DND-41 (cell line): ENCODE results near the gene BAG5.

Source experiments
- ATAC-seq: fragments of 200-7000 bp; cut with Tn5 transposase; 3 replicates; pipeline ENCODE4 v1.9.1; 2021; ENCODE audit warnings: low read depth; ENCODE audit not compliant: insufficient read depth
- DNase-seq: peaks from one replicate; pipeline ENCODE4 v3.0.0-alpha.2; 2020
- H2AFZ ChIP-seq: 2 replicates; pipeline ENCODE4 v1.6.0; 2012; ENCODE audit warnings: low read depth, low read length
- H3K27ac ChIP-seq: 2 replicates; pipeline ENCODE4 v1.5.1; 2012; ENCODE audit warnings: low read length, inconsistent platforms
- H3K27me3 ChIP-seq: fragments of 200-600 bp; sonication (generic); 2 replicates; pipeline ENCODE4 v1.6.0; 2012; ENCODE audit warnings: low read length, mild to moderate bottlenecking, inconsistent platforms; ENCODE audit not compliant: insufficient read depth, poor library complexity
- H3K36me3 ChIP-seq: 2 replicates; pipeline ENCODE4 v1.5.1; 2012; ENCODE audit warnings: low read length, inconsistent platforms; ENCODE audit not compliant: insufficient read depth
- H3K4me1 ChIP-seq: 2 replicates; pipeline ENCODE4 v1.5.1; 2012; ENCODE audit warnings: mild to moderate bottlenecking, low read length; ENCODE audit not compliant: insufficient read depth
- H3K4me2 ChIP-seq: 2 replicates; pipeline ENCODE4 v1.6.0; 2012; ENCODE audit warnings: mild to moderate bottlenecking, moderate library complexity, low read length, inconsistent platforms; ENCODE audit not compliant: insufficient read depth
- H3K4me3 ChIP-seq, 2 experiments: fragments of 200-600 bp in 1 of 2; shearing (Covaris generic) in 1 of 2; 2 replicates each; pipeline ENCODE4 v1.5.1; 2012 to 2016; ENCODE audit warnings: inconsistent platforms in 2 of 2, low read length in 2 of 2, mild to moderate bottlenecking in 2 of 2, low read depth in 1 of 2, moderate library complexity in 1 of 2
- H3K79me2 ChIP-seq: 2 replicates; pipeline ENCODE4 v1.6.0; 2012; ENCODE audit warnings: low read length, inconsistent platforms; ENCODE audit not compliant: insufficient read depth
- H3K9ac ChIP-seq: 2 replicates; pipeline ENCODE4 v1.6.0; 2012; ENCODE audit warnings: low read depth, mild to moderate bottlenecking, inconsistent platforms, low read length, moderate library complexity
- H3K9me3 ChIP-seq: 2 replicates; pipeline ENCODE4 v1.5.1; 2012; ENCODE audit warnings: low read length, moderate library complexity, mild to moderate bottlenecking, inconsistent platforms; ENCODE audit not compliant: insufficient read depth, severe bottlenecking
- H4K20me1 ChIP-seq: 2 replicates; pipeline ENCODE4 v1.6.0; 2012; ENCODE audit warnings: low read length; ENCODE audit not compliant: insufficient read depth
- CTCF ChIP-seq: IDR thresholded peaks from 2 replicates; pipeline ENCODE4 v1.5.1; 2012; ENCODE audit warnings: borderline replicate concordance, low read length, moderate library complexity, mild to moderate bottlenecking; ENCODE audit not compliant: poor library complexity, severe bottlenecking; ENCODE audit errors: extremely low read depth
- EZH2 ChIP-seq: IDR thresholded peaks from 3 replicates; pipeline ENCODE4 v1.6.1; 2012; ENCODE audit warnings: borderline replicate concordance, low read depth, mild to moderate bottlenecking, moderate library complexity, low read length, inconsistent platforms; ENCODE audit not compliant: severe bottlenecking

BAG5 gene

GRCh38 chr14:103558071-103558882 lies 4.2 kb downstream of the BAG5 start:
- Histone ChIP-seq H3K79me2 (peaks cover 72% of the 10 kb centered on the region), H3K4me2 (no peak overlapping the region), H3K4me1 (peaks cover 27% of the 10 kb centered on the region), H3K27me3 (no peaks in the 10 kb centered on the region), H3K27ac (no peak overlapping the region), H3K9me3 (no peaks in the 10 kb centered on the region), H3K36me3 (peaks cover 35% of the 10 kb centered on the region), H2AFZ (no peak overlapping the region), H3K4me3 (no peak overlapping the region), H4K20me1 (peaks cover 59% of the 10 kb centered on the region), H3K9ac (no peak overlapping the region)
- no peak for ATAC-seq
- DNase-seq = no peak
- TF ChIP-seq CTCF (no peak), EZH2 (no peak)

GRCh38 chr14:103556946-103557758 lies 5.3 kb downstream of the BAG5 start:
- Histone ChIP-seq H3K9ac (no peak overlapping the region), H3K27ac (no peak overlapping the region), H3K4me2 (no peak overlapping the region), H2AFZ (no peak overlapping the region), H3K27me3 (no peaks in the 10 kb centered on the region), H3K4me1 (peaks cover 27% of the 10 kb centered on the region), H3K36me3 (peaks cover 35% of the 10 kb centered on the region), H3K9me3 (no peaks in the 10 kb centered on the region), H3K79me2 (peaks cover 67% of the 10 kb centered on the region), H4K20me1 (peaks cover 64% of the 10 kb centered on the region), H3K4me3 (no peak overlapping the region)
- no peak for ATAC-seq
- TF ChIP-seq EZH2 (no peak), CTCF (no peak)
- no peak for DNase-seq

- Histone ChIP-seq H3K79me2 (peaks cover 53% of the 10 kb centered on the region), H3K9ac (no peak overlapping the region), H3K27me3 (no peaks in the 10 kb centered on the region), H3K27ac (no peak overlapping the region), H3K4me3 (no peak overlapping the region), H4K20me1 (peaks cover 61% of the 10 kb centered on the region), H3K4me2 (no peak overlapping the region), H3K9me3 (no peaks in the 10 kb centered on the region), H3K4me1 (peaks cover 16% of the 10 kb centered on the region), H3K36me3 (peaks cover 35% of the 10 kb centered on the region), H2AFZ (no peak overlapping the region)
- DNase-seq (no peak), ATAC-seq (no peak)
- no peak for TF ChIP-seq CTCF
- no peak for TF ChIP-seq EZH2
Measured at GRCh38 chr14:103555559-103556337, 6.7 kb downstream of the BAG5 start.
